ENCODE measurements around the gene STAU1. TPM values are rescaled to one million over a fixed set of nuclear protein-coding genes. Genes with fewer than 3 reads are reported as not detected.

STAU1 gene
- total and polyA plus RNA-seq, 2 of the 13 experiments (the other 11 are each of a cell fraction or from before 2014, with no cell fraction given): 119 to 133 TPM

- TF ChIP-seq ZHX2 (IDR thresholded peaks at IDR 0.05; ENCODE audit: low read depth) (no peak), ZHX2 (CRISPR knock-in tag; IDR thresholded peaks at IDR 0.05; ENCODE audit: borderline replicate concordance) (0 out of 2 replicates have a peak, but pooled peaks have one; percentile 8), MBD4 (IDR thresholded peaks at IDR 0.05; ENCODE audit: borderline replicate concordance, low read length) (no peak), ZNF296 (CRISPR knock-in tag; conservative IDR thresholded peaks at IDR 0.05) (no peak), BCL6 (CRISPR knock-in tag; IDR thresholded peaks at IDR 0.05) (no peak), ZFP90 (CRISPR knock-in tag; IDR thresholded peaks at IDR 0.05; ENCODE audit: borderline replicate concordance) (no peak), DMAP1 (CRISPR knock-in tag; IDR thresholded peaks at IDR 0.05) (no peak; the same call in 1 of the 2 replicates), ZBTB4 (CRISPR knock-in tag; IDR thresholded peaks at IDR 0.05; ENCODE audit: borderline replicate concordance) (no peak), NAIF1 (CRISPR knock-in tag; IDR thresholded peaks at IDR 0.05; ENCODE audit: borderline replicate concordance) (no peak), NFE2 (CRISPR knock-in tag; IDR thresholded peaks at IDR 0.05) (no peak), ZNF12 (CRISPR knock-in tag; IDR thresholded peaks at IDR 0.05) (0 out of 2 replicates have a peak, but pooled peaks have one; percentile 7), HHEX (CRISPR knock-in tag; IDR thresholded peaks at IDR 0.05) (no peak), MNT (IDR thresholded peaks at IDR 0.05) (no peak), ZNF619 (CRISPR knock-in tag; IDR thresholded peaks at IDR 0.05) (no peak), ZNF691 (CRISPR knock-in tag; IDR thresholded peaks at IDR 0.05; ENCODE audit: borderline replicate concordance, low read depth) (no peak), ZNF777 (CRISPR knock-in tag; IDR thresholded peaks at IDR 0.05) (no peak), PAX8 (CRISPR knock-in tag; IDR thresholded peaks at IDR 0.05; ENCODE audit: borderline replicate concordance) (no peak), ZNF709 (CRISPR knock-in tag; IDR thresholded peaks at IDR 0.05) (no peak), SUZ12 (IDR thresholded peaks at IDR 0.05; ENCODE audit: low read depth, low read length) (no peak), NFKB2 (CRISPR knock-in tag; IDR thresholded peaks at IDR 0.05; ENCODE audit: borderline replicate concordance) (no peak)
Observed at GRCh38 chr20:49187330-49187850, 744 bp downstream of the STAU1 start (continued).
